GM13976 (cell line): ENCODE data around the gene CNTNAP2.

Experiments used
- DNase-seq: peaks from one replicate; pipeline ENCODE4 v3.0.0; 2012; ENCODE audit warnings: low spot score
- in situ Hi-C: fragments of 300-500 bp; cut with MboI; formaldehyde crosslinking; loops from one replicate; pipeline ENCODE4 v1.12.0; 2022; ENCODE audit warnings: low sequenced_read_pairs, mixed read lengths, inconsistent platforms; ENCODE audit not compliant: unreplicated experiment
- TF ChIP-seq, protein P1 (sequence below): IDR thresholded peaks from 2 replicates; pipeline ENCODE4 v1.5.1; 2012; ENCODE audit warnings: borderline replicate concordance, mild to moderate bottlenecking; ENCODE audit not compliant: insufficient read depth; ENCODE audit errors: extremely low read depth, missing control alignments, control extremely low read depth

Gene CNTNAP2

DNA sequence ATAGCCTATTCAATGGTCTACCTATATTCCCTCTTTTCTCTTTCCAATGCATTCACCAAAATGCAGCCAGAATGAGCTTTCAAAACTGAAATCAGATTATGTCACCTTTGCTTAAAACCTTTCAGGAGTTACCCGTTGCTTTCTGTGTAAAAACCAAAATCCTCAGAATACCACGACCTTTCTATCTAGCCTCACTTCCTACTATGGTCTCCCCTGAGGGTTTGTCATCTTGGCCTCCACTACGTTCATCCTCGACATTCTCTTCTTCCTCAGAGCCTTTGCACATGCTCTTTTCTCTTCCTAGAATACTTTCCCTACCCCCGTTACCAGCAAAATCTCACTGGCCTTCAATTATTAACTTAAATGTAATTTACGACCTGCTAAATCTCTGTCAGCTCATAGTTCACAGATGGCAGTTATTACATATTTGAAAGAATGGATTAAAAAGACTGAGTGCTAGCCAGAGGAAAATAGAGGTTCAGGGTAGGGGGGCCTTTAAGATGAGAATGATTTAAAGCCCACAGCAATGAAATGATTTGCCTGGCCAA, 2093.1 kb downstream of the CNTNAP2 start:
- DNase-seq: no peak
- in situ Hi-C loops: no loop called here
- TF ChIP-seq, protein P1, sequence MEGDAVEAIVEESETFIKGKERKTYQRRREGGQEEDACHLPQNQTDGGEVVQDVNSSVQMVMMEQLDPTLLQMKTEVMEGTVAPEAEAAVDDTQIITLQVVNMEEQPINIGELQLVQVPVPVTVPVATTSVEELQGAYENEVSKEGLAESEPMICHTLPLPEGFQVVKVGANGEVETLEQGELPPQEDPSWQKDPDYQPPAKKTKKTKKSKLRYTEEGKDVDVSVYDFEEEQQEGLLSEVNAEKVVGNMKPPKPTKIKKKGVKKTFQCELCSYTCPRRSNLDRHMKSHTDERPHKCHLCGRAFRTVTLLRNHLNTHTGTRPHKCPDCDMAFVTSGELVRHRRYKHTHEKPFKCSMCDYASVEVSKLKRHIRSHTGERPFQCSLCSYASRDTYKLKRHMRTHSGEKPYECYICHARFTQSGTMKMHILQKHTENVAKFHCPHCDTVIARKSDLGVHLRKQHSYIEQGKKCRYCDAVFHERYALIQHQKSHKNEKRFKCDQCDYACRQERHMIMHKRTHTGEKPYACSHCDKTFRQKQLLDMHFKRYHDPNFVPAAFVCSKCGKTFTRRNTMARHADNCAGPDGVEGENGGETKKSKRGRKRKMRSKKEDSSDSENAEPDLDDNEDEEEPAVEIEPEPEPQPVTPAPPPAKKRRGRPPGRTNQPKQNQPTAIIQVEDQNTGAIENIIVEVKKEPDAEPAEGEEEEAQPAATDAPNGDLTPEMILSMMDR: no peak

DNA sequence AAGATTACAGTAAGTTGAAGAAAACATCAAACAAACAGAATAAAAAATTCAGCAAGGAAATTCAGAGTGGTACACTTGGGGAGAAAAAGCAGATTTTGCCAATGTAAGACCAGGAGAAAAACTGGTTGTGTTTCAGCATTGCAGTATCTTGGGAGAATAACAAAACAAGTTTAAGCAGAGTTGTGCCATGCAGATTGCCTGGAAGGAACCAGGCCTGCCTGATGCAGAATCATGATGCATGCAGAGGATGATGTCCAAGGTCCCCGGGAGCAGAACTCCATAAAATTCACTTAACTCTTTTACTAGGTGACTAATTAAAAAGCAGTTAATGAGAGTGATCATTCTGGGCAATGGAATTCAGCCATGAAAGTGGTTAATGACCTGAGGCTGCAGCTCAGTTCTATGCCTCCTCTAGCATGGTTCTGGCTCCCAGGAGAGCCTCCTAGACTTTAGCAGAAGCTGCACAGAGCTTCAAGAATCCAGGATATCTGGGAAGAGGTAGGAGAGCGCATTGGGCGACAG, 2094.3 kb downstream of the CNTNAP2 start:
- no peak for DNase-seq
- in situ Hi-C loops: no loop called here
- TF ChIP-seq, protein P1: no peak

DNA sequence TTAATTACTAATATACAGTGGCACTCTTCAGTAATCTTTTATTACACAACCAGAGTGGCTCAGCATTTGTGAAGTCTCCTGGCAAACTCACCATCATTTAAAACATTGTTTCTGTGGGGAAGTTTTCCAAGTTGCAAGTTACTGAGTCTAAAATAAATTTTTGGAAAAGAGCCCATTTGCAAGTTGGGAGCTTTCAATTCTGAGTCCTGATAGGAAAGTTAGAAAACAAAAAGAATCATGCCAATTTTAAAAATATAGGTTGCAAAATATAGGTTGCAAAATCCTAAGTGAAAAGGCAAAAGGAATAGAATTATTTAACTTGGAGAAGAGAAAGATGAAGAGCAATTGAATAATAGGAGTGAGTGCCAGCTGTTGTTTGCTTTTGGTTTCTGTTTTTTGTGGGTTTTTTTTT, 2095.1 kb downstream of the CNTNAP2 start:
- in situ Hi-C loops: no loop called here
- TF ChIP-seq, protein P1: no peak
- no peak for DNase-seq

DNA sequence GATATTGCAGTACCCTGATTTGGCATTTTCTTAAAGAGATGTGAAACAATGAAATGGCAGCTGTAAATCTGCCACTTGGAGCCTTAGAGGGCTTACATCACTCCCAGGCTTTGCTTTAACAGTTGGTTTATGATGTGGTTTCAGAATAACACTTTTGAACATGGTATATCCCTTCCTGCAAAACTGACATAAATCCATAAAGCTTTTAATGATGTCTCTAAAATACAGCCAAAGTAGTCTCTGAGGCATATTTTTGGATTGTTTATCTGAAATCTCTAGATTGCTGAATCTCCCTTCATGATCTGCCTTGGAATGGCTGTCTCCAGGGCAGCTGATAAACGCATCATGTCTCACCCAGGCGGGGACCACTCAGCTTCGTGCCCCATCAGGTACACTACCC, 2096.1 kb downstream of the CNTNAP2 start:
- TF ChIP-seq, protein P1: no peak
- DNase-seq: no peak
- in situ Hi-C loops: no loop called here

DNA sequence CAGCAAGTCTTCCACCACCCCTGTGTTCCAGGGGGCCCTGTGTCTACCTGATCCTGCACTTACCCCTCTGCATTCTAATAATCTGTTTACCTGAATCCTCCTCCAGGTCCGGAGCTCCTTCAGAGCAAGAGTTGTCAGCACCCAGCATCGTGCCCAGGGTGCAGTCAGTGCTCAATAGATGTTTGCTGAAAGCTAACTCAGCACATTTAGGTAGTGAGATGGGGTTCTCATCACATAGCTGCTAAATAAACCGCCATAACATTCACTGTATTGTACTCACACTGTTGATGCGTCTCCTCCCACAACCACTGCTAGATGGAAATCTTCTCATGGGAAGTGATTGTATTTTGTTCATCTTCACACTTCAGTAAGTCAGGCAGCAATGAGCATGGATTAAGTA, 2097.5 kb downstream of the CNTNAP2 start:
- DNase-seq: no peak
- in situ Hi-C loops: no loop called here
- TF ChIP-seq, protein P1: no peak

DNA sequence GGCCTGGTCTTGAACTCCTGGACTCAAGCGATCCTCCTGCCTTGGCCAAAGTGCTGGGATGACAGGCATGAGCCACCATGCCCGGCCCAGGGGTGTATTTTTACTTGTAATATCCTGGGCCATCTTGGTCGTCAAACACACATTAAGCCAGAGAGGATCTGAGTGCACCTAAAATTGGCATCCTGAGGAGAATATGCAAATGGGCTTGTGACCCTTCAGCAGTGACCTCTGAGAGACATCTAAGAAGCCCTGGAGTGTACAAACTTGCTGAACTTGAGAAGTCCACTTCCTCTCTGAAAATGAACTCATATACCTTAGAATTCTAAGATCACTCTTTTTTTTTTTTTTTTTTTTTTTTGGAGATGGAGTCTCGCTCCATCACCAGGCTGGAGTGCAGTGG, 2102.0 kb downstream of the CNTNAP2 start:
- TF ChIP-seq, protein P1: no peak
- DNase-seq: no peak
- in situ Hi-C loops: no loop called here

DNA sequence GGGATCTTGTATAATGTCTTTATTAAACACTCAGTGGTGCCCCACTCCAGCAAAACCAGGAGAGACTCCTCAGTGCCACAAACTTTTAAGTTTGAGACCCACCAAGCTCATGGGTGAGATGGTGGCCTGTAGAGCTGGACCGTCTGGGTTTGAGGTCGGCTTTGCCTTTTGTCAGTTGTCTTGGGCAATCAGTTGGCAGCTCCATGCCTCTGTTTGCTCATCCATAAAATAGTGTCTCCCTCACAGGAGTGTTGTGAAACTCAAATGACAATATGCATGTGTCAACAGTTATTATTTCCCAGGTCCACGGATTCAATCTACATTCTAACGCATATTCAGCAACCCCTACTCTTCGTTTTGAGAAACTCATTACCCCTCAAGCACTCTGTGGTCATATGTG, 2106.1 kb downstream of the CNTNAP2 start:
- in situ Hi-C loops: no loop called here
- no peak for DNase-seq
- TF ChIP-seq, protein P1: no peak
